Measurements from ENCODE around the gene CDK5R2. TPM values are rescaled to one million over a fixed set of nuclear protein-coding genes. Genes with fewer than 3 reads are reported as not detected.

CDK5R2 gene
- total RNA-seq, 1 experiment from 2014 or later, result 0.11 TPM

GRCh38 chr2:219009294-219009693 is 49.8 kb downstream of the CDK5R2 start:
- no peaks in the 10 kb centered on the region for H3K36me3 ChIP-seq (ENCODE audit: low read depth, low read length)
- no peaks in the 10 kb centered on the region for H3K9me2 ChIP-seq (replicated peaks; ENCODE audit: low read length)
- H3K79me2 ChIP-seq (ENCODE audit: low read length), result no peaks in the 10 kb centered on the region
- BruUV-seq (replicated peaks), result no TSS peak
- TF ChIP-seq EZH2 (IDR thresholded peaks at IDR 0.05; ENCODE audit: low read length, unreplicated experiment) (no peak), EZH2phosphoT487 (IDR thresholded peaks at IDR 0.05; ENCODE audit: borderline replicate concordance, low read length) (no peak)
- TF ChIP-seq, protein P1, sequence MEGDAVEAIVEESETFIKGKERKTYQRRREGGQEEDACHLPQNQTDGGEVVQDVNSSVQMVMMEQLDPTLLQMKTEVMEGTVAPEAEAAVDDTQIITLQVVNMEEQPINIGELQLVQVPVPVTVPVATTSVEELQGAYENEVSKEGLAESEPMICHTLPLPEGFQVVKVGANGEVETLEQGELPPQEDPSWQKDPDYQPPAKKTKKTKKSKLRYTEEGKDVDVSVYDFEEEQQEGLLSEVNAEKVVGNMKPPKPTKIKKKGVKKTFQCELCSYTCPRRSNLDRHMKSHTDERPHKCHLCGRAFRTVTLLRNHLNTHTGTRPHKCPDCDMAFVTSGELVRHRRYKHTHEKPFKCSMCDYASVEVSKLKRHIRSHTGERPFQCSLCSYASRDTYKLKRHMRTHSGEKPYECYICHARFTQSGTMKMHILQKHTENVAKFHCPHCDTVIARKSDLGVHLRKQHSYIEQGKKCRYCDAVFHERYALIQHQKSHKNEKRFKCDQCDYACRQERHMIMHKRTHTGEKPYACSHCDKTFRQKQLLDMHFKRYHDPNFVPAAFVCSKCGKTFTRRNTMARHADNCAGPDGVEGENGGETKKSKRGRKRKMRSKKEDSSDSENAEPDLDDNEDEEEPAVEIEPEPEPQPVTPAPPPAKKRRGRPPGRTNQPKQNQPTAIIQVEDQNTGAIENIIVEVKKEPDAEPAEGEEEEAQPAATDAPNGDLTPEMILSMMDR (conservative IDR thresholded peaks at IDR 0.05; ENCODE audit: low read depth, low read length), result no peak
- peaks cover 1% of the 10 kb centered on the region; the same call in 1 of the 2 replicates for H3K27me3 ChIP-seq (ENCODE audit: low read length)
- no peak overlapping the region for H3K9ac ChIP-seq (ENCODE audit: low read length)
- ChIA-PET POLR2A (ENCODE audit: unreplicated experiment) (no interaction called here), CTCF (no interaction called here)
- no peak for ATAC-seq
- intact Hi-C loops (cut with micrococcal nuclease), result no loop called here
- DNase-seq, result no peak
- no peak overlapping the region for H3K4me3 ChIP-seq (ENCODE audit: low read length)
- no peaks in the 10 kb centered on the region for H3K9me3 ChIP-seq (ENCODE audit: low read length)
- no peaks in the 10 kb centered on the region for H3K4me1 ChIP-seq (ENCODE audit: insufficient read depth, low read length)
- H3K4me2 ChIP-seq (ENCODE audit: low read length), result no peak overlapping the region
- H3K27ac ChIP-seq (ENCODE audit: low read length), result no peak overlapping the region
- H3F3A ChIP-seq (ENCODE audit: low read length, unreplicated experiment), result no peaks in the 10 kb centered on the region
- no peaks in the 10 kb centered on the region for H4K20me1 ChIP-seq (ENCODE audit: low read length)
- no peak overlapping the region for H2AFZ ChIP-seq (ENCODE audit: low read length)

GRCh38 chr2:219010162-219010756 is 50.8 kb downstream of the CDK5R2 start:
- BruUV-seq (replicated peaks), result no TSS peak
- Histone ChIP-seq H3K79me2 (ENCODE audit: low read length) (no peaks in the 10 kb centered on the region), H3K27me3 (ENCODE audit: low read length) (no peaks in the 10 kb centered on the region), H3K27ac (ENCODE audit: low read length) (no peak overlapping the region), H3K9ac (ENCODE audit: low read length) (no peak overlapping the region), H3K36me3 (ENCODE audit: low read depth, low read length) (no peaks in the 10 kb centered on the region), H3K4me3 (ENCODE audit: low read length) (no peak overlapping the region), H3K4me1 (ENCODE audit: insufficient read depth, low read length) (no peaks in the 10 kb centered on the region), H3K9me2 (replicated peaks; ENCODE audit: low read length) (no peaks in the 10 kb centered on the region), H3K9me3 (ENCODE audit: low read length) (no peaks in the 10 kb centered on the region), H4K20me1 (ENCODE audit: low read length) (no peaks in the 10 kb centered on the region), H3K4me2 (ENCODE audit: low read length) (no peak overlapping the region), H2AFZ (ENCODE audit: low read length) (no peak overlapping the region), H3F3A (ENCODE audit: low read length, unreplicated experiment) (no peaks in the 10 kb centered on the region)
- POLR2A ChIA-PET (ENCODE audit: unreplicated experiment), result interaction anchor here (0.6 kb wide), 1 partner anchor 8 kb away, joined by 6 read pairs; no protein-coding TSS in a partner anchor
- TF ChIP-seq EZH2 (IDR thresholded peaks at IDR 0.05; ENCODE audit: low read length, unreplicated experiment) (no peak), EZH2phosphoT487 (IDR thresholded peaks at IDR 0.05; ENCODE audit: borderline replicate concordance, low read length) (no peak)
- TF ChIP-seq, protein P1 (conservative IDR thresholded peaks at IDR 0.05; ENCODE audit: low read depth, low read length), result peak; percentile 76
- intact Hi-C loops (cut with micrococcal nuclease), result no loop called here
- CTCF ChIA-PET, result interaction anchor here (0.6 to 1.0 kb wide), 5 partner anchors 9 to 150 kb away, joined by 3 to 5 read pairs (median 4); no protein-coding TSS in a partner anchor
- peak; percentile 98 for ATAC-seq
- peak; percentile 65 for DNase-seq

DNA sequence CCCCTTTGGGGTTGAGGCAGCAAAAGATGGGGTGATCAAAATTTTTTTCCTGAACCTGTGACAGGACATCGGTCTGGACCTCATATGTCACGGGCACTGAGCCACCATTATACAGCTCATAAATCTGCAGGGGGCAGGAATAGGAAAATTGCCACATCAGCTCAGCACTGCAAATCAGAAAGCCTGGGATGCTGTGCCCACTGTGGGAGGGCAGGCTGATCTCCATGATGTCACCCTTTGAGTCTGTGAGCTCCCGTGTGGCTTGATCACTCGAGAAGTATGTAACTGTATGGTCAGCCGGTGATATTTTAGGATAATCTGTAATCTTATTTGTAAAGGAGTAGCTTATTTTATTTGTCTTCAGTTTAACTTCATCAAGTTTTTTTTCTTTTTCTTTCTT is 51.4 kb downstream of the CDK5R2 start:
- Histone ChIP-seq H3K36me3 (ENCODE audit: low read depth, low read length) (no peaks in the 10 kb centered on the region), H3K79me2 (ENCODE audit: low read length) (no peaks in the 10 kb centered on the region), H3K9me2 (replicated peaks; ENCODE audit: low read length) (no peaks in the 10 kb centered on the region), H3K9ac (ENCODE audit: low read length) (no peak overlapping the region), H4K20me1 (ENCODE audit: low read length) (no peaks in the 10 kb centered on the region), H3K4me2 (ENCODE audit: low read length) (no peak overlapping the region), H3K9me3 (ENCODE audit: low read length) (no peaks in the 10 kb centered on the region), H2AFZ (ENCODE audit: low read length) (no peak overlapping the region), H3K4me3 (ENCODE audit: low read length) (no peak overlapping the region), H3F3A (ENCODE audit: low read length, unreplicated experiment) (no peaks in the 10 kb centered on the region), H3K4me1 (ENCODE audit: insufficient read depth, low read length) (no peaks in the 10 kb centered on the region), H3K27ac (ENCODE audit: low read length) (no peak overlapping the region), H3K27me3 (ENCODE audit: low read length) (no peaks in the 10 kb centered on the region)
- ATAC-seq (no peak), DNase-seq (no peak)
- intact Hi-C loops (cut with micrococcal nuclease), result no loop called here
- no TSS peak for BruUV-seq (replicated peaks)
- TF ChIP-seq, protein P1 (conservative IDR thresholded peaks at IDR 0.05; ENCODE audit: low read depth, low read length), result no peak
- TF ChIP-seq EZH2 (IDR thresholded peaks at IDR 0.05; ENCODE audit: low read length, unreplicated experiment) (no peak), EZH2phosphoT487 (IDR thresholded peaks at IDR 0.05; ENCODE audit: borderline replicate concordance, low read length) (no peak)
- CTCF ChIA-PET, result no interaction called here
- POLR2A ChIA-PET (ENCODE audit: unreplicated experiment), result interaction anchor here (0.6 kb wide), 1 partner anchor 8 kb away, joined by 6 read pairs; no protein-coding TSS in a partner anchor
